ENCODE data around the gene TBC1D4.

Gene TBC1D4

DNA sequence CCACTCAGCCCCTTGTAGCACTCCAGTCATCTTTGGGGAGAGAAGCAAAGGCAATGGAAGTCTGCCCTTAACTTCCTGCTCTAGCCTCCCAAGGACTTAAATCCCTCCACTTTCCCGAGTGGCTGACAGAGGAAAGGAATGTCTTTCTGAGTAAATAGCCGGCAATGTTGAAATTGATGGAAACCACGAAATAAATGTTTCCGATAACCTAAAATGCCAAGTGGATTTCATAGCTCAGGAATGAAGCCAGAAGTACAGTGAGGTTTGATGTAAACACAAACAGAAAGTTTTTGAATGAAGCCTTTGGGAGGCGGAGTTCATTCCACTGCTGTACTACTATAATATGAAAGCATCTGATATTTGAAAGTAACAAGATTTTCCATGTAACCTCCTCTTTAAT lies 14.0 kb upstream of the TBC1D4 start:
- peak; percentile 50 for DNase-seq (ENCODE audit: low read depth)
- TF ChIP-seq, protein P1, sequence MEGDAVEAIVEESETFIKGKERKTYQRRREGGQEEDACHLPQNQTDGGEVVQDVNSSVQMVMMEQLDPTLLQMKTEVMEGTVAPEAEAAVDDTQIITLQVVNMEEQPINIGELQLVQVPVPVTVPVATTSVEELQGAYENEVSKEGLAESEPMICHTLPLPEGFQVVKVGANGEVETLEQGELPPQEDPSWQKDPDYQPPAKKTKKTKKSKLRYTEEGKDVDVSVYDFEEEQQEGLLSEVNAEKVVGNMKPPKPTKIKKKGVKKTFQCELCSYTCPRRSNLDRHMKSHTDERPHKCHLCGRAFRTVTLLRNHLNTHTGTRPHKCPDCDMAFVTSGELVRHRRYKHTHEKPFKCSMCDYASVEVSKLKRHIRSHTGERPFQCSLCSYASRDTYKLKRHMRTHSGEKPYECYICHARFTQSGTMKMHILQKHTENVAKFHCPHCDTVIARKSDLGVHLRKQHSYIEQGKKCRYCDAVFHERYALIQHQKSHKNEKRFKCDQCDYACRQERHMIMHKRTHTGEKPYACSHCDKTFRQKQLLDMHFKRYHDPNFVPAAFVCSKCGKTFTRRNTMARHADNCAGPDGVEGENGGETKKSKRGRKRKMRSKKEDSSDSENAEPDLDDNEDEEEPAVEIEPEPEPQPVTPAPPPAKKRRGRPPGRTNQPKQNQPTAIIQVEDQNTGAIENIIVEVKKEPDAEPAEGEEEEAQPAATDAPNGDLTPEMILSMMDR (conservative IDR thresholded peaks at IDR 0.05; ENCODE audit: control insufficient read depth, insufficient read depth, low read depth, low read length), result no peak
- H3K4me3 ChIP-seq (ENCODE audit: control insufficient read depth, low read depth, low read length), result no peak overlapping the region

DNA sequence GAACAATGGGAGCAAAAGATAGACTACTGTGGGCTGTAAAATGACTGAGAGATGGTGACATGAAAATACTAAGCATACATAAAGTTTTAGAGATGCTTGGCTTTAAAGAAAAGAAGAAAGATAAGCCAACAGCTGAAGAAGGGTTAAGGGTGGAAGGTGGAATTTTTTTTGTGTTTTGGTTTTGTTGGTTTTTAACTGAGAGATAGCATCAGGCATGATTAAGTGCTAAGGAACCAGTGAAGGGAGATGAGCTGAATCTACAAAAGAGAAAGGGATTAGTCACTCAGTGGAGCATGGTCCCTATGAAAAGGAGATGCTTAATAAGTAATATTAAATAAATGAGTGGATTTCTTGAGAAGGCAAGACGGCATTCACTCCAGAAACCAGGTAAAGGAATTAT lies 12.5 kb upstream of the TBC1D4 start:
- no peak overlapping the region for H3K4me3 ChIP-seq (ENCODE audit: control insufficient read depth, low read depth, low read length)
- no peak for DNase-seq (ENCODE audit: low read depth)
- TF ChIP-seq, protein P1 (conservative IDR thresholded peaks at IDR 0.05; ENCODE audit: control insufficient read depth, insufficient read depth, low read depth, low read length), result no peak

DNA sequence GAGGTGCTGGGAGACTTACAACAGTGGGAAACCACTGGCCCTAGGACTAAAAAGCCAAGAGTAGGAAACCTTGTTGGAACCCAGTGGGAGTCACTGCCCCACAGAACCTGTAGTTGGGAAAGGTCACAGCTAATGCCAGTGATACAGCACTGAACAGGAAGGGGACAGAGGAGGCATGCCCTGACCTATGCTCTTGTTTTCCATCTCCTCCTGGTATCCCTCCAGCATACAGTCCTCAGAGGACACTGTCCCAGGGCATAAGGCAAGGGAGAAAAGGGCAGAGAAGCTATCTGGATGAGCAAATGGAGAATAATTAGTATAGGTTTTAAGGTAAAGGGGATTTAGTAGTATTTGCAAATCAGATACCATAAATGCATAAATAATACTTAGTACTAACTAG lies 11.2 kb upstream of the TBC1D4 start:
- TF ChIP-seq, protein P1 (conservative IDR thresholded peaks at IDR 0.05; ENCODE audit: control insufficient read depth, insufficient read depth, low read depth, low read length), result no peak
- H3K4me3 ChIP-seq (ENCODE audit: control insufficient read depth, low read depth, low read length), result no peak overlapping the region
- DNase-seq (ENCODE audit: low read depth), result no peak

DNA sequence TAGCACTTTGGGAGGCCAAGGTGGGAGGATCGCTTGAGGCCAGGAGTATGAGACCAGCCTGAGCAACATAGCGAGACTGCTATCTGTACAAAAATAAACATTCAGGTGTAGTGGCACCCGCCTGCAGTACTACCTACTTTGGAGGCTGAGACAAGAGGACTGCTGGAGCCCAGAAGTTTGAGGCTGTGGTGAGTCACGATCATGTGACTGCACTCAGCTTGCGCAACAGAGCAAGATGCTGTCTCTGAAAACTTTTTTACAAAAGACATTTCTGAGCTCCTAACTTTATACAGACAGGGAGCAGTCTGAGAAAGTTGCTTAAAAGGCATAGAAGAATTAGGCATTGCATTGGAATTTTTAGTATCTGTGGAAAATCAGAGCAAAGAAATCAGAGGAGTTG lies 10.4 kb upstream of the TBC1D4 start:
- TF ChIP-seq, protein P1 (conservative IDR thresholded peaks at IDR 0.05; ENCODE audit: control insufficient read depth, insufficient read depth, low read depth, low read length), result no peak
- DNase-seq (ENCODE audit: low read depth), result peak; percentile 51
- no peak overlapping the region for H3K4me3 ChIP-seq (ENCODE audit: control insufficient read depth, low read depth, low read length)

DNA sequence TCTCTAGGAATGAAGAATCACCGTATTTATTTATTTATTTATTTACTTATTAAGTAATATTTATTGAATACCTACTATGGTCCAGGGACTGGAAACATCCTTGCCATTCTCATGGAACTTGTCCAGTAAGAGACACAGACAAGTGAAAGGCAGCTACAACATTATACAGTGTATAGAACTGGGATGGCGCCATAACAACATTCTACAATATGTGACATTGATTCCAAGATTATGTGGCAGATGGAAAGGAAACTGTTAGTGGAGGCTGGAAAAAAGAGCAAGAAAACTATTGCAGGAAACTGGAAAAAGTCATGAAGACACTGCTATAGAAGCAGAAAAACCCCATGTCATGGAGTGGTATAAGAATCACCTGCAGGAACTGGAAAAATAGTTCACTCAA lies 9.4 kb upstream of the TBC1D4 start:
- DNase-seq (ENCODE audit: low read depth), result no peak
- no peak overlapping the region for H3K4me3 ChIP-seq (ENCODE audit: control insufficient read depth, low read depth, low read length)
- TF ChIP-seq, protein P1 (conservative IDR thresholded peaks at IDR 0.05; ENCODE audit: control insufficient read depth, insufficient read depth, low read depth, low read length), result no peak

DNA sequence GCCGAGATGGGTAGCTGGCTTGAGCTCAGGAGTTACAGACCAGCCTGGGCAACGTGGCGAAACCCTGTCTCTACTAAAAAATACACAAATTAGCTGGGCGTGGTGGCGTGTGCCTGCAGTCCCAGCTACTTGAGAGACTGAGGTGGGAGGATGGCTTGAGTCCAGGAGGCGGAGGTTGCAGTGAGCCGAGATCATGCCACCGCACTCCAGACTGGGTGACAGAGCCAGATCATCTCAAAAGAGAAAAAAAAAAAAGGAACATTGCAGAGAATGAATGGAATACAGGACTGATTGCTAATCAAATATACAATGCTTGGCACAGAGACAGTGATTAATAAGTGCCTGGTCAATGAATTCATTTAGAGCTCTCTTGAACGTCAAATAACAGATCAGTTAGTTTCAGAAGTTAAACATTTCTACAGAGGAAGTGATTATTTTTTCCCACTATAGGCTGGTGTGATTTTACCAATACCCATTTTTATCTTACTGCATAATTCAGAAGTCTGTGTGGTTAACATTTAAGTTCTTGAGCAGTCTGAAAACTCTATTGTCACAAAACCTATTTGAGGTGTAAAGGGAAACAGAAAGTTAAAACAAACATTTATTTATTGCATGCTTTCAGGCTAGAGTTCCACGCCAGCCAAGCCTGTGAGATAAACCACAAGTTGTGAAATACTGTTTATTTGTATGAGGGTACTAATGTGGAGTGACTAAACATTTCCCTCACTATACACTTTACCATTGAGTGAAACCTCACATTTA lies 7.7 kb upstream of the TBC1D4 start:
- peak overlapping the region; percentile 1 for H3K4me3 ChIP-seq (ENCODE audit: control insufficient read depth, low read depth, low read length)
- peak; percentile 84 for DNase-seq (ENCODE audit: low read depth)
- TF ChIP-seq, protein P1 (conservative IDR thresholded peaks at IDR 0.05; ENCODE audit: control insufficient read depth, insufficient read depth, low read depth, low read length), result no peak
